SK-N-SH treated with all-trans-retinoic acid at 6 μM for 48 hours (cell line): ENCODE data around the gene SEPTIN1.

Experiments used
- ATAC-seq: fragments of 200-7000 bp; cut with Tn5 transposase; 3 replicates; pipeline ENCODE4 v1.9.1; 2020; ENCODE audit warnings: mild to moderate bottlenecking, moderate library complexity
- ARNTL ChIP-seq: fragments of 450-650 bp; formaldehyde crosslinking; IDR thresholded peaks from 2 replicates; pipeline ENCODE4 v1.5.0; 2020; ENCODE audit warnings: low read depth, mild to moderate bottlenecking, moderate library complexity, borderline replicate concordance
- BACH2 ChIP-seq: fragments of 250-450 bp; sonication (Bioruptor Pico); IDR thresholded peaks from 2 replicates; pipeline ENCODE4 v1.9.0; 2021; ENCODE audit warnings: mild to moderate bottlenecking, borderline replicate concordance
- CSDC2 ChIP-seq: fragments of 250-450 bp; sonication (Bioruptor Pico); IDR thresholded peaks from 2 replicates; pipeline ENCODE4 v1.5.0; 2020; ENCODE audit warnings: mild to moderate bottlenecking, moderate library complexity
- ESRRG ChIP-seq: fragments of 250-450 bp; sonication (Bioruptor Pico); IDR thresholded peaks from 2 replicates; pipeline ENCODE4 v1.6.1; 2021; ENCODE audit warnings: mild to moderate bottlenecking
- GLIS3 ChIP-seq: fragments of 250-450 bp; sonication (Bioruptor Pico); IDR thresholded peaks from 2 replicates; pipeline ENCODE4 v1.5.0; 2020; ENCODE audit warnings: mild to moderate bottlenecking, moderate library complexity
- ISL1 ChIP-seq: fragments of 250-450 bp; sonication (Bioruptor Pico); IDR thresholded peaks from 2 replicates; pipeline ENCODE4 v2.1.2; 2022; ENCODE audit warnings: mild to moderate bottlenecking, moderate library complexity
- OSR1 ChIP-seq: fragments of 250-450 bp; sonication (Bioruptor Pico); IDR thresholded peaks from 2 replicates; pipeline ENCODE4 v1.8.0; 2022; ENCODE audit warnings: moderate library complexity, mild to moderate bottlenecking, inconsistent platforms
- PPARA ChIP-seq: fragments of 250-450 bp; sonication (Bioruptor Pico); IDR thresholded peaks from 2 replicates; pipeline ENCODE4 v1.5.0; 2020; ENCODE audit warnings: mild to moderate bottlenecking, borderline replicate concordance
- RARB ChIP-seq: fragments of 250-450 bp; sonication (Bioruptor Pico); IDR thresholded peaks from 2 replicates; pipeline ENCODE4 v1.8.0; 2021; ENCODE audit warnings: mild to moderate bottlenecking, moderate library complexity
- SNAI2 ChIP-seq: fragments of 250-450 bp; sonication (Bioruptor Pico); IDR thresholded peaks from 2 replicates; pipeline ENCODE4 v1.5.0; 2020; ENCODE audit warnings: mild to moderate bottlenecking, moderate library complexity
- TOX ChIP-seq: fragments of 250-450 bp; sonication (Bioruptor Pico); IDR thresholded peaks from 2 replicates; pipeline ENCODE4 v1.8.0; 2021; ENCODE audit warnings: mild to moderate bottlenecking, moderate library complexity, borderline replicate concordance
- ZC3H10 ChIP-seq: fragments of 250-450 bp; sonication (Bioruptor Pico); IDR thresholded peaks from 2 replicates; pipeline ENCODE4 v1.5.1; 2021; ENCODE audit warnings: mild to moderate bottlenecking, moderate library complexity
- ZFP3 ChIP-seq: fragments of 250-450 bp; sonication (Bioruptor Pico); IDR thresholded peaks from 2 replicates; pipeline ENCODE4 v1.5.0; 2020; ENCODE audit warnings: mild to moderate bottlenecking, moderate library complexity
- ZFP30 ChIP-seq: fragments of 450-650 bp; formaldehyde crosslinking; IDR thresholded peaks from 2 replicates; pipeline ENCODE4 v1.5.0; 2022; ENCODE audit warnings: mild to moderate bottlenecking, moderate library complexity
- ZNF565 ChIP-seq: fragments of 450-650 bp; formaldehyde crosslinking; conservative IDR thresholded peaks from 2 replicates; pipeline ENCODE4 v1.5.0; 2020; ENCODE audit warnings: low read depth, mild to moderate bottlenecking, moderate library complexity
- ZNF70 ChIP-seq: fragments of 450-650 bp; formaldehyde crosslinking; IDR thresholded peaks from 2 replicates; pipeline ENCODE4 v1.5.0; 2020; ENCODE audit warnings: mild to moderate bottlenecking, moderate library complexity
- ZNF8 ChIP-seq: fragments of 450-650 bp; formaldehyde crosslinking; IDR thresholded peaks from 2 replicates; pipeline ENCODE4 v1.5.0; 2020; ENCODE audit warnings: mild to moderate bottlenecking, moderate library complexity
- TF ChIP-seq, protein P1 (sequence below): fragments of 250-450 bp; sonication (Bioruptor Pico); IDR thresholded peaks from 2 replicates; pipeline ENCODE4 v1.8.0; 2020; ENCODE audit warnings: mild to moderate bottlenecking, moderate library complexity, borderline replicate concordance
- TF ChIP-seq, protein P2 (sequence below): fragments of 250-450 bp; sonication (Bioruptor Pico); IDR thresholded peaks from 2 replicates; pipeline ENCODE4 v1.8.0; 2021; ENCODE audit warnings: low read depth, mild to moderate bottlenecking, moderate library complexity, borderline replicate concordance
- TF ChIP-seq, protein P3 (sequence below): fragments of 250-450 bp; sonication (Bioruptor Pico); IDR thresholded peaks from 2 replicates; pipeline ENCODE4 v1.5.0; 2020; ENCODE audit warnings: mild to moderate bottlenecking, moderate library complexity

Gene SEPTIN1

DNA sequence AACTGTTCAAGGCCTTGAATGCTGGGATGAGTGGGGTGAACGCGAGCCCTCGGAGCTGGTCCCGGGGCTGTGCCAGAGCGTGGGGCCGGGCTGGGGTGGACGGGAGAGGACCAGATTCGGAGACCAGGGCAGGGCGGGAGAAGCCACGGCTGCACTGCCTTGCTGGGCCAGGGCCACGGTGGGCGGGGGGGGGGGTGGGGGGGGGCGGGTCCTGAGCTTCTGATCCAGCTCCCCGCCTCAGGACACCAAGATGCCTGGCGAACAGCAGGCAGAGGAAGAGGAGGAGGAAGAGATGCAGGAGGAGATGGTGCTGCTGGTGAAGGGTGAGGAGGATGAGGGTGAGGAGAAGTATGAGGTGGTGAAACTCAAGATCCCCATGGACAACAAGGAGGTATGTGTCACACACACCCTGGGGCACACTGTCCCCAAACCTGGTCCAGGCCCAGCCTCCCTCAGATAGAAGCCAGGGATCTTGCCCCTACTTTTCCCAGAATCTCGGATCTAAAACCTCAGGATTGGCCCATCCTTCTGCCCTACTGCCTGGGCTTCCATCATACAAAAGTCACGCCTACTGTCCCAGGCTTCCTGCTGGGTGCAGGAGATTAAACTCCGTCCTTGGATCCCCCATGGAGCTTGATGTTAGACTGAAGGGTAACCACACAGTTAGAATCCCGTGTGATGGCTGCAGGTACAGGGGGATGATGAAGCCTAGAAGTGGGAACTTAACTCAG lies 25.6 kb upstream of the SEPTIN1 start:
- TF ChIP-seq ZC3H10 (CRISPR knock-in tag), result no peak
- no peak for TF ChIP-seq PPARA (CRISPR knock-in tag)
- TF ChIP-seq, protein P1, sequence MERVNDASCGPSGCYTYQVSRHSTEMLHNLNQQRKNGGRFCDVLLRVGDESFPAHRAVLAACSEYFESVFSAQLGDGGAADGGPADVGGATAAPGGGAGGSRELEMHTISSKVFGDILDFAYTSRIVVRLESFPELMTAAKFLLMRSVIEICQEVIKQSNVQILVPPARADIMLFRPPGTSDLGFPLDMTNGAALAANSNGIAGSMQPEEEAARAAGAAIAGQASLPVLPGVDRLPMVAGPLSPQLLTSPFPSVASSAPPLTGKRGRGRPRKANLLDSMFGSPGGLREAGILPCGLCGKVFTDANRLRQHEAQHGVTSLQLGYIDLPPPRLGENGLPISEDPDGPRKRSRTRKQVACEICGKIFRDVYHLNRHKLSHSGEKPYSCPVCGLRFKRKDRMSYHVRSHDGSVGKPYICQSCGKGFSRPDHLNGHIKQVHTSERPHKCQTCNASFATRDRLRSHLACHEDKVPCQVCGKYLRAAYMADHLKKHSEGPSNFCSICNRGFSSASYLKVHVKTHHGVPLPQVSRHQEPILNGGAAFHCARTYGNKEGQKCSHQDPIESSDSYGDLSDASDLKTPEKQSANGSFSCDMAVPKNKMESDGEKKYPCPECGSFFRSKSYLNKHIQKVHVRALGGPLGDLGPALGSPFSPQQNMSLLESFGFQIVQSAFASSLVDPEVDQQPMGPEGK (CRISPR knock-in tag), result no peak
- TF ChIP-seq OSR1, result no peak
- no peak for TF ChIP-seq ARNTL (CRISPR knock-in tag)
- TF ChIP-seq ZNF8 (CRISPR knock-in tag), result no peak
- no peak for TF ChIP-seq ZNF70
- no peak for TF ChIP-seq TOX (CRISPR knock-in tag)
- TF ChIP-seq BACH2, result no peak
- no peak for TF ChIP-seq CSDC2 (CRISPR knock-in tag)
- TF ChIP-seq SNAI2 (CRISPR knock-in tag), result no peak
- TF ChIP-seq RARB (CRISPR knock-in tag), result no peak
- TF ChIP-seq, protein P2, sequence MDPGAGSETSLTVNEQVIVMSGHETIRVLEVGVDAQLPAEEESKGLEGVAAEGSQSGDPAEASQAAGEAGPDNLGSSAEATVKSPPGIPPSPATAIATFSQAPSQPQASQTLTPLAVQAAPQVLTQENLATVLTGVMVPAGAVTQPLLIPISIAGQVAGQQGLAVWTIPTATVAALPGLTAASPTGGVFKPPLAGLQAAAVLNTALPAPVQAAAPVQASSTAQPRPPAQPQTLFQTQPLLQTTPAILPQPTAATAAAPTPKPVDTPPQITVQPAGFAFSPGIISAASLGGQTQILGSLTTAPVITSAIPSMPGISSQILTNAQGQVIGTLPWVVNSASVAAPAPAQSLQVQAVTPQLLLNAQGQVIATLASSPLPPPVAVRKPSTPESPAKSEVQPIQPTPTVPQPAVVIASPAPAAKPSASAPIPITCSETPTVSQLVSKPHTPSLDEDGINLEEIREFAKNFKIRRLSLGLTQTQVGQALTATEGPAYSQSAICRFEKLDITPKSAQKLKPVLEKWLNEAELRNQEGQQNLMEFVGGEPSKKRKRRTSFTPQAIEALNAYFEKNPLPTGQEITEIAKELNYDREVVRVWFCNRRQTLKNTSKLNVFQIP (CRISPR knock-in tag), result no peak
- TF ChIP-seq ZFP30 (CRISPR knock-in tag), result no peak
- no peak for TF ChIP-seq ZNF565
- no peak for TF ChIP-seq ISL1
- TF ChIP-seq ZFP3, result no peak
- ATAC-seq, result no peak; the same call in 2 of the 3 replicates

DNA sequence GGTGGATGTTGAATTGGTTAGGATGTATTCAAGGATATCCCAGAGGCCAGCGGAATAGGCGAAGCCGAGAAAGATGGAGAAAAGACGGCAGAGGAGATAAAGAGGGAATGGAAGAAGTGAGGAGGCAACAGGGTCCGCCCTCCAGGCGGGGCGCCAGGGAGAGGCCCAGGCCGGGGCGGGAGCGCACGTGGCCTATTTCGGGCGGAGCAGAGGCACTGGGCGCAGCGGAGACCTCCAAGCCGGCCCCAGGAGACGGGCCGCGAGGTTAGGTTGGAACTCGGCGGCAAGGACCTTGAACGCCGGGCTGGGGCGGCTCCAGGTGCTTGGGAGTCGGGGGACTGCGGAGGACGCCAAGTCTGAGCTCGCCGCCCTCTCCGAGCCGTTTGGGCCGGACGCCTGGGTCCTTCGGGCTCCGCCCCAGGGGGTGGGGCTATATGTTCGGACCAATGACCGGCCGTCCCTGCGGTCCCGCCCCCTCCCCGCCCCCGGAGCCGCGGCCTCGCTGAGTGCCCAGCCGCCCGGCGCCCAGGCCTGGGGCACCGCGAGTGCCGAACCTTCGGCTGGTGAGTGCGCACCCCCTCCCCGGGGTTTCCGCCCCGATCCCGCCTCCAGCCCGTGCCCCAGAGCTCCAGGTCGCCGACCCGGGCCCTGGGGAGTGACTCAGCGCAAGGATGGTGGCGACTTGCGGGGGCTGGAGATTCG lies 24.9 kb upstream of the SEPTIN1 start, which contains the start of gene ZNF771:
Gene ZNF771 (plus strand): TSS at position 505 of the 702 bp plus-strand sequence. CDS start 448 bp downstream, outside the sequence.
- TF ChIP-seq ZNF70, result no peak
- TF ChIP-seq, protein P3, sequence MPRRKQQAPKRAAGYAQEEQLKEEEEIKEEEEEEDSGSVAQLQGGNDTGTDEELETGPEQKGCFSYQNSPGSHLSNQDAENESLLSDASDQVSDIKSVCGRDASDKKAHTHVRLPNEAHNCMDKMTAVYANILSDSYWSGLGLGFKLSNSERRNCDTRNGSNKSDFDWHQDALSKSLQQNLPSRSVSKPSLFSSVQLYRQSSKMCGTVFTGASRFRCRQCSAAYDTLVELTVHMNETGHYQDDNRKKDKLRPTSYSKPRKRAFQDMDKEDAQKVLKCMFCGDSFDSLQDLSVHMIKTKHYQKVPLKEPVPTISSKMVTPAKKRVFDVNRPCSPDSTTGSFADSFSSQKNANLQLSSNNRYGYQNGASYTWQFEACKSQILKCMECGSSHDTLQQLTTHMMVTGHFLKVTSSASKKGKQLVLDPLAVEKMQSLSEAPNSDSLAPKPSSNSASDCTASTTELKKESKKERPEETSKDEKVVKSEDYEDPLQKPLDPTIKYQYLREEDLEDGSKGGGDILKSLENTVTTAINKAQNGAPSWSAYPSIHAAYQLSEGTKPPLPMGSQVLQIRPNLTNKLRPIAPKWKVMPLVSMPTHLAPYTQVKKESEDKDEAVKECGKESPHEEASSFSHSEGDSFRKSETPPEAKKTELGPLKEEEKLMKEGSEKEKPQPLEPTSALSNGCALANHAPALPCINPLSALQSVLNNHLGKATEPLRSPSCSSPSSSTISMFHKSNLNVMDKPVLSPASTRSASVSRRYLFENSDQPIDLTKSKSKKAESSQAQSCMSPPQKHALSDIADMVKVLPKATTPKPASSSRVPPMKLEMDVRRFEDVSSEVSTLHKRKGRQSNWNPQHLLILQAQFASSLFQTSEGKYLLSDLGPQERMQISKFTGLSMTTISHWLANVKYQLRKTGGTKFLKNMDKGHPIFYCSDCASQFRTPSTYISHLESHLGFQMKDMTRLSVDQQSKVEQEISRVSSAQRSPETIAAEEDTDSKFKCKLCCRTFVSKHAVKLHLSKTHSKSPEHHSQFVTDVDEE (CRISPR knock-in tag), result 0 out of 2 replicates have a peak, but pooled peaks have one; percentile 45
- TF ChIP-seq, all 23 proteins: peak for 1
- peak; percentile 91 for ATAC-seq

DNA sequence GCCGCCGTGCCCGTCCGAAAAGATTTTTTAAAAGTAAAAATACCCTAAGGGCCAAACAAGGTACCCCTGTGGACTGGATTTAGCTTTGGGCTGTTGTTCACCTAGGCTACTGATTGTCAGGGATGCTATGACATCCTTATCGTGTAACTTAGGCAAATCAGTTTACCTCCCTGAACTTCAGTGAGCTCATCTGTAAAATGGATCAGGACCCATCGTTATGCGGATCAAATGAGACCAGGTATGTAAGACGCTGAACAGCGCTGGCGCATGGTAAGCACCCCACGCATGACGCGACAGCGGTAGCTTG lies 24.4 kb upstream of the SEPTIN1 start:
- no peak for TF ChIP-seq ISL1
- no peak for TF ChIP-seq RARB (CRISPR knock-in tag)
- TF ChIP-seq ZFP30 (CRISPR knock-in tag), result no peak
- TF ChIP-seq, protein P1 (CRISPR knock-in tag), result no peak
- TF ChIP-seq ESRRG (CRISPR knock-in tag), result no peak
- no peak for TF ChIP-seq GLIS3 (CRISPR knock-in tag)
- TF ChIP-seq ZNF70, result no peak
- TF ChIP-seq, protein P3 (CRISPR knock-in tag), result no peak
- TF ChIP-seq, protein P2 (CRISPR knock-in tag), result no peak
- ATAC-seq, result no peak
